ENCODE measurements around the gene MAPK1IP1L. TPM values are rescaled to one million over a fixed set of nuclear protein-coding genes. Genes with fewer than 3 reads are reported as not detected.
"Not testable (repeated sequence)": the region's sequence is repeated elsewhere in the genome, so short reads cannot be mapped to it uniquely, and the experiment has no call there.

MAPK1IP1L gene
- total RNA-seq, 1 donor from 2014 or later: 68.2 TPM

- H3K4me3 ChIP-seq: peak overlapping the region; percentile 82
- H3K4me1 ChIP-seq: peaks cover 54% of the 10 kb centered on the region
- no peaks in the 10 kb centered on the region for H3K27me3 ChIP-seq (ENCODE audit: low read depth)
- intact Hi-C loops (cut with micrococcal nuclease): no loop called here
- no peaks in the 10 kb centered on the region for H3K9me3 ChIP-seq (replicated peaks)
- no peaks in the 10 kb centered on the region for H3K36me3 ChIP-seq
- H3K27ac ChIP-seq (replicated peaks): peak overlapping the region; percentile 90
- no peak for DNase-seq
- TF ChIP-seq CTCF (IDR thresholded peaks at IDR 0.05; ENCODE audit: borderline replicate concordance): no peak
Measured at GRCh38 chr14:55026441-55026792, 25.0 kb upstream of the MAPK1IP1L start.

GRCh38 chr14:55026793-55027561 lies 24.5 kb upstream of the MAPK1IP1L start, which contains the start of the genes SOCS4 and WDHD1:
Gene SOCS4, plus strand, starts transcription at chr14:55027236. Its CDS starts 15,806 bp downstream, at chr14:55043042.
Gene WDHD1, minus strand, starts transcription at chr14:55027099. Its CDS starts 312 bp downstream, at chr14:55026787.
- Histone ChIP-seq H3K27me3 (ENCODE audit: low read depth) (no peaks in the 10 kb centered on the region), H3K27ac (replicated peaks) (peak within 1 kb of the TSS; percentile 90), H3K4me1 (peaks cover 59% of the 10 kb centered on the region), H3K4me3 (peak within 1 kb of the TSS; percentile 82), H3K36me3 (no peaks in the 10 kb centered on the region), H3K9me3 (replicated peaks) (no peaks in the 10 kb centered on the region)
- peak; percentile 33 for TF ChIP-seq CTCF (IDR thresholded peaks at IDR 0.05; ENCODE audit: borderline replicate concordance)
- peak; percentile 95 for DNase-seq
- intact Hi-C loops (cut with micrococcal nuclease): no loop called here

- DNase-seq: no peak
- H3K27me3 ChIP-seq (ENCODE audit: low read depth): no peaks in the 10 kb centered on the region
- intact Hi-C loops (cut with micrococcal nuclease): no loop called here
- H3K36me3 ChIP-seq: no peaks in the 10 kb centered on the region
- H3K4me3 ChIP-seq: peak overlapping the region; percentile 82
- H3K27ac ChIP-seq (replicated peaks): peak overlapping the region; percentile 90
- peaks cover 60% of the 10 kb centered on the region for H3K4me1 ChIP-seq
- no peak for TF ChIP-seq CTCF (IDR thresholded peaks at IDR 0.05; ENCODE audit: borderline replicate concordance)
- no peaks in the 10 kb centered on the region for H3K9me3 ChIP-seq (replicated peaks)
Measured at GRCh38 chr14:55028066-55028465, 23.4 kb upstream of the MAPK1IP1L start.

- no peaks in the 10 kb centered on the region for H3K36me3 ChIP-seq
- peaks cover 62% of the 10 kb centered on the region for H3K4me1 ChIP-seq
- DNase-seq: no peak
- no peaks in the 10 kb centered on the region for H3K27me3 ChIP-seq (ENCODE audit: low read depth)
- no peak overlapping the region for H3K27ac ChIP-seq (replicated peaks)
- TF ChIP-seq CTCF (IDR thresholded peaks at IDR 0.05; ENCODE audit: borderline replicate concordance): no peak
- intact Hi-C loops (cut with micrococcal nuclease): no loop called here
- H3K9me3 ChIP-seq (replicated peaks): no peaks in the 10 kb centered on the region
- H3K4me3 ChIP-seq: peak overlapping the region; percentile 82
Measured at GRCh38 chr14:55028476-55028875, 23.0 kb upstream of the MAPK1IP1L start.

GRCh38 chr14:55031190-55031589 lies 20.3 kb upstream of the MAPK1IP1L start:
- Histone ChIP-seq H3K36me3 (peaks cover 16% of the 10 kb centered on the region), H3K27ac (replicated peaks) (no peak overlapping the region), H3K27me3 (ENCODE audit: low read depth) (no peaks in the 10 kb centered on the region), H3K4me3 (no peak overlapping the region), H3K4me1 (peaks cover 63% of the 10 kb centered on the region), H3K9me3 (replicated peaks) (no peaks in the 10 kb centered on the region)
- intact Hi-C loops (cut with micrococcal nuclease): no loop called here
- DNase-seq: no peak
- no peak for TF ChIP-seq CTCF (IDR thresholded peaks at IDR 0.05; ENCODE audit: borderline replicate concordance)

GRCh38 chr14:55037995-55038394 lies 13.5 kb upstream of the MAPK1IP1L start:
- H3K4me3 ChIP-seq; intact Hi-C loops (cut with micrococcal nuclease); H3K4me1 ChIP-seq; DNase-seq; H3K9me3 ChIP-seq (replicated peaks); H3K27ac ChIP-seq (replicated peaks); H3K27me3 ChIP-seq (ENCODE audit: low read depth): not testable (repeated sequence)
- peaks cover 33% of the 10 kb centered on the region for H3K36me3 ChIP-seq

All from left ventricle myocardium inferior (tissue), 1 donor.